Embryonic facial prominence (tissue), 1 donor: ENCODE measurements around the gene NKPD1.

Source experiments
- DNase-seq: peaks from one replicate; pipeline ENCODE4 v3.0.0-alpha.2; 2016; ENCODE audit errors: extremely low spot score

Gene NKPD1

GRCh38 chr19:45140533-45140932 lies 20.2 kb downstream of the NKPD1 start:
- no peak for DNase-seq

- DNase-seq, result no peak
Measured at GRCh38 chr19:45140144-45140503, 20.7 kb downstream of the NKPD1 start.

- no peak for DNase-seq
Measured at GRCh38 chr19:45139286-45140143, 21.3 kb downstream of the NKPD1 start.

- DNase-seq, result no peak
Measured at GRCh38 chr19:45138303-45138751, 22.5 kb downstream of the NKPD1 start.

GRCh38 chr19:45137179-45137761 lies 23.5 kb downstream of the NKPD1 start:
- DNase-seq, result no peak

- DNase-seq, result no peak
Measured at GRCh38 chr19:45136507-45137178, 24.1 kb downstream of the NKPD1 start.

- no peak for DNase-seq
Measured at GRCh38 chr19:45135176-45135885, 25.5 kb downstream of the NKPD1 start.

- no peak for DNase-seq
Measured at GRCh38 chr19:45133661-45134060, 27.1 kb downstream of the NKPD1 start.

GRCh38 chr19:45130888-45131615 lies 29.7 kb downstream of the NKPD1 start:
- DNase-seq, result no peak

- DNase-seq, result no peak
Measured at GRCh38 chr19:45130236-45130635, 30.5 kb downstream of the NKPD1 start.

GRCh38 chr19:45128806-45129205 lies 32.0 kb downstream of the NKPD1 start:
- DNase-seq, result no peak

- no peak for DNase-seq
Measured at GRCh38 chr19:45128146-45128545, 32.6 kb downstream of the NKPD1 start.

- no peak for DNase-seq
Measured at GRCh38 chr19:45126654-45127053, 34.1 kb downstream of the NKPD1 start.

GRCh38 chr19:45125975-45126493 lies 34.7 kb downstream of the NKPD1 start:
- no peak for DNase-seq

- no peak for DNase-seq
Measured at GRCh38 chr19:45125360-45125759, 35.4 kb downstream of the NKPD1 start.

- DNase-seq, result no peak
Measured at GRCh38 chr19:45124021-45124420, 36.8 kb downstream of the NKPD1 start.

GRCh38 chr19:45123440-45123850 lies 37.3 kb downstream of the NKPD1 start:
- peak; percentile 29 for DNase-seq

- DNase-seq, result no peak
Measured at GRCh38 chr19:45122832-45123231, 38.0 kb downstream of the NKPD1 start.

GRCh38 chr19:45121827-45122345 lies 38.9 kb downstream of the NKPD1 start:
- no peak for DNase-seq

- DNase-seq, result no peak
Measured at GRCh38 chr19:45119582-45119981, 41.2 kb downstream of the NKPD1 start.
